ENCODE results near the gene DPPA4. TPM values are rescaled to one million over a fixed set of nuclear protein-coding genes. Genes with fewer than 3 reads are reported as not detected.
"Not testable (repeated sequence)": the region's sequence is repeated elsewhere in the genome, so short reads cannot be mapped to it uniquely, and the experiment has no call there.

DPPA4 gene, protein sequence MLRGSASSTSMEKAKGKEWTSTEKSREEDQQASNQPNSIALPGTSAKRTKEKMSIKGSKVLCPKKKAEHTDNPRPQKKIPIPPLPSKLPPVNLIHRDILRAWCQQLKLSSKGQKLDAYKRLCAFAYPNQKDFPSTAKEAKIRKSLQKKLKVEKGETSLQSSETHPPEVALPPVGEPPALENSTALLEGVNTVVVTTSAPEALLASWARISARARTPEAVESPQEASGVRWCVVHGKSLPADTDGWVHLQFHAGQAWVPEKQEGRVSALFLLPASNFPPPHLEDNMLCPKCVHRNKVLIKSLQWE
- 1 to 10 TPM in 1 of 2 experiments, under 1 TPM in 1; 0.65 to 1.4 TPM for total RNA-seq

DNA sequence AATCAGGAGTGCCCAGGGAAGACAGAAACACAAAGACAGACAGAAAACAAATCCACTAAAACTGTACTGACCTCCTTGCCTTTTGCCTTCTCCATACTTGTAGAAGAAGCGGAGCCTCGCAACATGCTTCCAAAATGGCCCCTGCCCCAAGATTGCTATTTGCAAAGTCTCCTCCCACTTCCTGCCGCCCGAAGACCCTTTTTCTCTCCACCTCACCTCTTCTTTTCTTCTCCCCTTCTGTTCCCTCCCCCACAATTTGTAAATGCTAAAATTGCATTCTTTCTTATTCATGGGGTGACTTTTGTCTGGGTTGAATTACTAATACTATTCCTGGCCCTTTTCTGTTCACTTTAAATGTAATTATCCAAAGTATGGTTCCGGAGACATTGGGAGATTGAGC, at the start of gene DPPA4:
DPPA4 (minus strand) TSS at position 154 of the 400 bp plus-strand sequence; CDS start at position 125, 29 bp downstream.
- Mint-ChIP-seq H3K36me3 (ENCODE audit: low read depth) (peaks cover 4% of the 10 kb centered on the region), H3K4me1 (ENCODE audit: low read depth) (peaks cover 13% of the 10 kb centered on the region), H3K27me3 (peaks cover 30% of the 10 kb centered on the region), H3K27ac (no peak within 1 kb of the TSS), H3K9me3 (peaks cover 2% of the 10 kb centered on the region), H3K4me3 (peak within 1 kb of the TSS; percentile 73)
- DNase-seq (no peak), ATAC-seq (no peak)
- intact Hi-C loops (cut with micrococcal nuclease) = no loop called here
- ChIA-PET POLR2A (no interaction called here), CTCF (interaction anchor here (0.7 kb wide), 1 partner anchor 53 kb away, joined by 3 read pairs; no protein-coding TSS in a partner anchor)
- TF ChIP-seq, protein P1, sequence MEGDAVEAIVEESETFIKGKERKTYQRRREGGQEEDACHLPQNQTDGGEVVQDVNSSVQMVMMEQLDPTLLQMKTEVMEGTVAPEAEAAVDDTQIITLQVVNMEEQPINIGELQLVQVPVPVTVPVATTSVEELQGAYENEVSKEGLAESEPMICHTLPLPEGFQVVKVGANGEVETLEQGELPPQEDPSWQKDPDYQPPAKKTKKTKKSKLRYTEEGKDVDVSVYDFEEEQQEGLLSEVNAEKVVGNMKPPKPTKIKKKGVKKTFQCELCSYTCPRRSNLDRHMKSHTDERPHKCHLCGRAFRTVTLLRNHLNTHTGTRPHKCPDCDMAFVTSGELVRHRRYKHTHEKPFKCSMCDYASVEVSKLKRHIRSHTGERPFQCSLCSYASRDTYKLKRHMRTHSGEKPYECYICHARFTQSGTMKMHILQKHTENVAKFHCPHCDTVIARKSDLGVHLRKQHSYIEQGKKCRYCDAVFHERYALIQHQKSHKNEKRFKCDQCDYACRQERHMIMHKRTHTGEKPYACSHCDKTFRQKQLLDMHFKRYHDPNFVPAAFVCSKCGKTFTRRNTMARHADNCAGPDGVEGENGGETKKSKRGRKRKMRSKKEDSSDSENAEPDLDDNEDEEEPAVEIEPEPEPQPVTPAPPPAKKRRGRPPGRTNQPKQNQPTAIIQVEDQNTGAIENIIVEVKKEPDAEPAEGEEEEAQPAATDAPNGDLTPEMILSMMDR (IDR thresholded peaks at IDR 0.05) = no peak

DNA sequence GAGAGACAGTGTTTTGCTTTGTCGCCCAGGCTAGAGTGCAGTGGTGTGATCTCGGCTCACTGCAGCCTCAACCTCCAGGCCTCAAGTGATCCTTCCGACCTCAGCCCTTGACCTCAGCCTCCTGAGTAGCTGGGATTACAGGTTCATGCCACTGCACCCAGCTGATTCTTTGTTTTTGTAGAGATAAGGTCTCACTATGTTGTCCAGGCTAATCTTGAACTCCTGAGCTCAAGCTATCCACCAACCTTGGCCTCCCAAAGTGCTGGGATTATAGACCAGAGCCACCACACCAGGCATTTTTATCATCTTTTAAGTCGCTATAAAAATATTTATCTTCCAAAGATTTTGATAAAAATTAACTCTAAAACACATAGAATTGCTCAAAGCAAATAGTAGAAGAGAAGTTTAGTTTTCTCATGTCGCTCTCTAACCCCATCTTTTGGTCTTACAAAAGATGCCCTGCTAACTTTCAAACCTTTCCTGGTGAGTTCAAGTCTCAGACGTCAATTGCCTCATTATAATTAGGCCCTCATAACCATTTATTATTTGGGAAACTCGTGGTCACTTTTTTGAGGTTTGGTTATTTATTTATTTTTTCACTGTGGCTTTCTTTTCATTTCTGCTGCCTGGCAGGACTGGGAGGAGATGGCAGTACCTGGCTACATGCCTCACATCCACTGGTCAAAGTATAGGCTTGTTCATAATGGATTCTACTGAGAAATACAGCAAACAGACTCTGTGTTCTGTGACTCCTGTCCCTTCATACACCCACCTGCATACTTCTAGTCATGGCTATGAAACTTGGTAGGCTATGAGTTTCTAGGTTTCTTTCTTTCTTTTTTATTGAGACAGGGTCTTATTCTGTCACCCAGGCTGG, 48.3 kb upstream of the DPPA4 start:
- intact Hi-C loops (cut with micrococcal nuclease) = no loop called here
- ChIA-PET CTCF (no interaction called here), POLR2A (no interaction called here)
- Mint-ChIP-seq H3K27ac (no peak overlapping the region), H3K4me1 (ENCODE audit: low read depth) (no peaks in the 10 kb centered on the region), H3K9me3 (no peaks in the 10 kb centered on the region), H3K4me3 (no peak overlapping the region), H3K27me3 (peaks cover 1% of the 10 kb centered on the region), H3K36me3 (ENCODE audit: low read depth) (no peaks in the 10 kb centered on the region)
- TF ChIP-seq, protein P1 (IDR thresholded peaks at IDR 0.05) = no peak
- no peak for ATAC-seq
- no peak for DNase-seq

DNA sequence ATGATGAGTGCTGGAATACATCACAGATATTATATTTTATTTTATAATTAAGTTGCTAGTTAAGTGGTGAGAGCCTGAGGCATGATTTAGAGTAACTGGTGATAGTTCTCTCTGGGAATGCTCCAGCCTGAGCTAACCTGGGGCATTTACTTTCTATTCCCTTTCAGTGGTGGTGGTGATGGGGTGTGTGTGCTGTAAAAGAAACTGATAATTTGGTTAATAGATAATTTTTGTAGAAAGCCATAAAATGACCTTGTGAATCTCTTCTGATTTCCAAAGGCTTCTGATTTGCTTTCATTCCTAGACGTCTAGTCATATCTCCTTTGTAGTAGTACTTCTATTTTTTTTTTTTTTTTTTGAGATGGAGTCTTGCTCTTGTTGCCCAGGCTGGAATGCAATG, 46.8 kb upstream of the DPPA4 start:
- Mint-ChIP-seq H3K36me3 (ENCODE audit: low read depth) (no peaks in the 10 kb centered on the region), H3K27ac (no peak overlapping the region), H3K9me3 (no peaks in the 10 kb centered on the region), H3K4me1 (ENCODE audit: low read depth) (no peaks in the 10 kb centered on the region), H3K27me3 (no peaks in the 10 kb centered on the region), H3K4me3 (no peak overlapping the region)
- ChIA-PET CTCF (no interaction called here), POLR2A (no interaction called here)
- intact Hi-C loops (cut with micrococcal nuclease) = no loop called here
- ATAC-seq (no peak), DNase-seq (no peak)
- TF ChIP-seq, protein P1 (IDR thresholded peaks at IDR 0.05) = no peak

DNA sequence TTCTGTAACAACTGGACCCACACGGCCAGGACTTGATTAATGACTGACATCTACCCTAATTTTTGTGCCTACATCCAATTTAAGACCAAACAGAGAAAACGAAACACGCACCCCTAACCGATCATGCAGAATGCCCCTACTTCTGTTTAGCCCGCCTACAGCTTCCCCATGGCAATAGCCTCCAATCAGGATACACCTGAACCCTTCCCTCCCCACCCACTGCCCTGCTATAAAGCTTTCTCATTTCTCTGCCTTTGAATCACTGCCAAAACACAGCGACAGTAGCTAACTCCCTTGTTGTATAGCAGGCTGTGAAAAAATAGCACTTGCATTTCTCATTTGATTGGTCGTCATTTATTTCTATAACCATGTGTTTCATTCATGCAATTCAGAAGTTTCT, 45.2 kb upstream of the DPPA4 start:
- no peaks in the 10 kb centered on the region for H3K27me3 Mint-ChIP-seq
- H3K4me3 Mint-ChIP-seq = no peak overlapping the region
- ChIA-PET POLR2A (interaction anchor here (0.6 kb wide), 1 partner anchor 1056 kb away, joined by 3 read pairs; no protein-coding TSS in a partner anchor), CTCF (no interaction called here)
- H3K4me1 Mint-ChIP-seq (ENCODE audit: low read depth) = no peaks in the 10 kb centered on the region
- DNase-seq = no peak
- H3K27ac Mint-ChIP-seq = no peak overlapping the region
- no peak for ATAC-seq
- TF ChIP-seq, protein P1 (IDR thresholded peaks at IDR 0.05) = no peak
- H3K9me3 Mint-ChIP-seq = no peaks in the 10 kb centered on the region
- intact Hi-C loops (cut with micrococcal nuclease) = no loop called here
- H3K36me3 Mint-ChIP-seq (ENCODE audit: low read depth) = no peaks in the 10 kb centered on the region

DNA sequence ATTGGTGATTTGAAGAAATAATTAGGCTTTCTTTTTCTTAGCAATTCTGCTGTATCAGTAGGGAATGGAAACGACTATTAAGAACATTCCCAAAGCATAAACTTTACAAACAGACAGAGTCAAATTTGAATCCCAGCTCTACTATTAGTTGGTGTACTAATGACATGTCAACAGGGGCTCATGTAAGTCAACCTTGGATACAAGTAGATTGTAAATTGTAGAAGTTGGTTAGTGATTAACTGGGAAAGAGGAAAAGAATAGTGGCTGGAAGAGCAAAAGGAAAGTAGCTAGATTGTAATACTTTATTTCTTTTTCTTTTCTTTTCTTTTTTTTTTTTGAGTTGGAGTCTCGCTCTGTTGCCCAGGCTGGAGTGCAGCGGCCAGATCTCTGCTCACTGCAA, 38.6 kb upstream of the DPPA4 start:
- no peaks in the 10 kb centered on the region for H3K27me3 Mint-ChIP-seq
- intact Hi-C loops (cut with micrococcal nuclease) = no loop called here
- TF ChIP-seq, protein P1 (IDR thresholded peaks at IDR 0.05) = no peak
- DNase-seq = no peak
- ChIA-PET POLR2A (no interaction called here), CTCF (no interaction called here)
- ATAC-seq = no peak
- H3K36me3 Mint-ChIP-seq (ENCODE audit: low read depth) = no peaks in the 10 kb centered on the region
- H3K27ac Mint-ChIP-seq = no peak overlapping the region
- H3K9me3 Mint-ChIP-seq = no peaks in the 10 kb centered on the region
- H3K4me3 Mint-ChIP-seq = no peak overlapping the region
- no peaks in the 10 kb centered on the region for H3K4me1 Mint-ChIP-seq (ENCODE audit: low read depth)

DNA sequence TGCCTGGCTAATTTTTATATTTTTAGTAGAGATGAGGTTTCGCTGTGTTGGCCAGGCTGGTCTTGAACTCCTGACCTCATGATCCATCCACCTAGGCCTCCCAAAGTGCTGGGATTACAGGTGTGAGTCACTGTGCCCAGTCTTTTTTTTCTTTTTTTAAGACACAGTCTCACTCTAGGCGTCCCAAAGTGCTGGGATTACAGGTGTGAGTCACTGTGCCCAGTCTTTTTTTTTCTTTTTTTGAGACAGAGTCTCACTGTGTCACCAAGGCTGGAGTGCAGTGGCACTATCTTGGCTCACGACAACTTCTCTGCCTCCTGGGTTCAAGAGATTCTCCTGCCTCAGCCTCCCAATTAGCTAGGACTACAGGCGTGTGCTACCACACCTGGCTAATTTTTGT, 37.1 kb upstream of the DPPA4 start:
- H3K27me3 Mint-ChIP-seq; H3K27ac Mint-ChIP-seq; DNase-seq; POLR2A ChIA-PET; H3K9me3 Mint-ChIP-seq; H3K4me1 Mint-ChIP-seq (ENCODE audit: low read depth); CTCF ChIA-PET; H3K36me3 Mint-ChIP-seq (ENCODE audit: low read depth); H3K4me3 Mint-ChIP-seq; ATAC-seq; intact Hi-C loops (cut with micrococcal nuclease): not testable (repeated sequence)

All from activated CD8-positive, alpha-beta T cell treated with anti-CD3 and anti-CD28 coated beads for 36 hours (primary cell).